DOHH2 (cell line): Measurements from ENCODE around the gene XIST.
"Not testable (repeated sequence)": the region's sequence is repeated elsewhere in the genome, so short reads cannot be mapped to it uniquely, and the experiment has no call there.

Experiments
- H3F3A ChIP-seq: fragments of 200-600 bp; sonication (generic), shearing (Covaris generic); 2 replicates; pipeline ENCODE4 v1.6.0; 2016; ENCODE audit warnings: antibody characterized with exemption, mild to moderate bottlenecking; ENCODE audit not compliant: control insufficient read depth, insufficient read depth
- H3K27ac ChIP-seq: fragments of 200-600 bp; sonication (generic); 2 replicates; pipeline ENCODE4 v1.5.1; 2014; ENCODE audit warnings: low read depth, mild to moderate bottlenecking, low read length, moderate library complexity
- H3K27me3 ChIP-seq: fragments of 200-600 bp; sonication (generic); 2 replicates; pipeline ENCODE4 v1.6.1; 2014; ENCODE audit warnings: mild to moderate bottlenecking, low read length, mixed read lengths; ENCODE audit not compliant: control insufficient read depth
- H3K36me3 ChIP-seq: fragments of 200-600 bp; sonication (generic); 2 replicates; pipeline ENCODE4 v1.6.1; 2014; ENCODE audit warnings: mild to moderate bottlenecking, low read length, moderate library complexity, mixed read lengths; ENCODE audit not compliant: control insufficient read depth
- H3K4me1 ChIP-seq: fragments of 200-600 bp; sonication (generic); 2 replicates; pipeline ENCODE4 v1.6.1; 2014; ENCODE audit warnings: mild to moderate bottlenecking, low read length, mixed read lengths; ENCODE audit not compliant: control insufficient read depth
- H3K4me2 ChIP-seq: fragments of 200-600 bp; sonication (generic); 2 replicates; pipeline ENCODE4 v1.6.0; 2014; ENCODE audit warnings: mild to moderate bottlenecking, low read length, moderate library complexity
- H3K4me3 ChIP-seq: fragments of 200-600 bp; sonication (generic); 2 replicates; pipeline ENCODE4 v1.5.1; 2014; ENCODE audit warnings: mild to moderate bottlenecking, low read length, mixed read lengths
- H3K79me2 ChIP-seq: fragments of 200-600 bp; sonication (generic); 2 replicates; pipeline ENCODE4 v1.6.1; 2014; ENCODE audit warnings: mild to moderate bottlenecking, low read length, mixed read lengths; ENCODE audit not compliant: control insufficient read depth
- H3K9me2 ChIP-seq: fragments of 200-600 bp; sonication (generic); replicated peaks from 2 replicates; pipeline ENCODE4 v1.6.1; 2014; ENCODE audit warnings: mild to moderate bottlenecking, low read length, mixed read lengths; ENCODE audit not compliant: control insufficient read depth
- H3K9me3 ChIP-seq: fragments of 200-600 bp; sonication (generic); 2 replicates; pipeline ENCODE4 v1.6.1; 2014; ENCODE audit warnings: antibody characterized with exemption, low read length, mixed read lengths; ENCODE audit not compliant: control insufficient read depth, insufficient read depth
- H4K20me1 ChIP-seq: fragments of 200-600 bp; sonication (generic); 2 replicates; pipeline ENCODE4 v1.6.0; 2014; ENCODE audit warnings: low read depth, mild to moderate bottlenecking, antibody characterized with exemption, low read length, moderate library complexity; ENCODE audit not compliant: control insufficient read depth, insufficient read depth
- EZH2phosphoT487 ChIP-seq: fragments of 200-600 bp; sonication (generic); IDR thresholded peaks from 2 replicates; pipeline ENCODE4 v1.6.1; 2017; ENCODE audit warnings: borderline replicate concordance, mild to moderate bottlenecking, antibody characterized with exemption, low read length, moderate library complexity, mixed read lengths
- TF ChIP-seq, protein P1 (sequence below): fragments of 200-600 bp; sonication (generic); IDR thresholded peaks from one replicate; pipeline ENCODE4 v1.5.1; 2014; ENCODE audit warnings: antibody characterized with exemption, mild to moderate bottlenecking, low read depth, low read length; ENCODE audit not compliant: poor library complexity, severe bottlenecking

The XIST gene

DNA sequence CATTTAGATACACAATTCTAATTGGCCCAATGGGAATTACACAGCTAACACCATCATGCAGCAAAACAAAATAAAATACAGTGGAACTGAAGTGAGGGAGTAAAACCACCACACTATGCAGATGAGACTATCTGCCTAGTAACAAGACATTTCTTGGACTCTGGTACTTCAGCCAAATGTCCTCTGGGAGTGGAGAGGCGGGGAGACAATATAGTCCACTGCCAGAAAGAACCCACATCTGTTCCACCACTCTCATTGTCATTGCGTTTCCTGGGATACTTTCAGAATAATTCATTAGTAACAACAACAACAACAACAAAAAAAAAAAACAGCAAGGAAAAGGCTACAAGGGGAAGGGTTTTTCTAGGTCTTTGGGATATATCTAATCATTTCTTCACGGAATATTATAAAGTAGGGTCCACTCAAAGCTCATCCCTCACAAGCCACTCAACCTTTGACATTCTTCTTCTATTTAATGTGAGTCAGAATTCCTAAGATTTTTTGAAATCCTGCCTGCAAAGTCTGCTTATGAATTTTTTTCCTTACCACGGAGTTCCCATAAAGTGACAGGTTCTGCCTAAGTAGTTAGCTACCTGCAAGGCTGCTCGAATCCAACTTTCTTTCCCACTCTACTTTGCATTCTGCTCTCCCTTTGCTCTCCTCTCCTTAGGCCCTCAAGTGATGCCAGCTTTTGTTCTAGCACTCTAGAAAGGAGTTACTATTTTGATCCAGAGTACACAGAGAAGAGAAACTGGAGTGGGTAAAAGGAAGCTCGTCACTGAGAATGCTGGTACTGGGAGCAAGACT is 34.9 kb downstream of the XIST start:
- Histone ChIP-seq H4K20me1 (no peaks in the 10 kb centered on the region), H3K9me2 (no peaks in the 10 kb centered on the region), H3K4me2 (no peak overlapping the region), H3K9me3 (no peaks in the 10 kb centered on the region), H3K27me3 (no peaks in the 10 kb centered on the region), H3K27ac (no peak overlapping the region), H3K36me3 (no peaks in the 10 kb centered on the region), H3K4me3 (no peak overlapping the region), H3K4me1 (no peaks in the 10 kb centered on the region), H3K79me2 (no peaks in the 10 kb centered on the region), H3F3A (no peaks in the 10 kb centered on the region)
- TF ChIP-seq EZH2phosphoT487, result no peak
- TF ChIP-seq, protein P1, sequence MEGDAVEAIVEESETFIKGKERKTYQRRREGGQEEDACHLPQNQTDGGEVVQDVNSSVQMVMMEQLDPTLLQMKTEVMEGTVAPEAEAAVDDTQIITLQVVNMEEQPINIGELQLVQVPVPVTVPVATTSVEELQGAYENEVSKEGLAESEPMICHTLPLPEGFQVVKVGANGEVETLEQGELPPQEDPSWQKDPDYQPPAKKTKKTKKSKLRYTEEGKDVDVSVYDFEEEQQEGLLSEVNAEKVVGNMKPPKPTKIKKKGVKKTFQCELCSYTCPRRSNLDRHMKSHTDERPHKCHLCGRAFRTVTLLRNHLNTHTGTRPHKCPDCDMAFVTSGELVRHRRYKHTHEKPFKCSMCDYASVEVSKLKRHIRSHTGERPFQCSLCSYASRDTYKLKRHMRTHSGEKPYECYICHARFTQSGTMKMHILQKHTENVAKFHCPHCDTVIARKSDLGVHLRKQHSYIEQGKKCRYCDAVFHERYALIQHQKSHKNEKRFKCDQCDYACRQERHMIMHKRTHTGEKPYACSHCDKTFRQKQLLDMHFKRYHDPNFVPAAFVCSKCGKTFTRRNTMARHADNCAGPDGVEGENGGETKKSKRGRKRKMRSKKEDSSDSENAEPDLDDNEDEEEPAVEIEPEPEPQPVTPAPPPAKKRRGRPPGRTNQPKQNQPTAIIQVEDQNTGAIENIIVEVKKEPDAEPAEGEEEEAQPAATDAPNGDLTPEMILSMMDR, result no peak

DNA sequence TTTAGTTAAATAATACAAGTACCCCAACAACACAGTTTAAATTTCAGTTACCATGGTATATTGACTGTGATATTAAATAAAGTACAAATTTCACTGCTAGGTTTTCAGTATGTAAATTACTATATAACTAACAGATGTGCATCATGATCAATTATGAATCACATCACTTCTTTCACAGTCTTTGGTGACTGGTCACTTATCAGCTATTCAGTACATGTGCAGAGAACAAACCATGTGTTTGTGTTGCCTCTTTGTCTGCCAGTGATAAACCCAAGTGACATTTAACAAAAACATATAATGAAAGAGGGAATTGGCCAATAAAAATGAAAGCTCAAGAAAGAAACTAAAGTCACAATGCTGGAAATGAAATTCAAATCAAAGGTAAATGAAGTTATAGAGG is 40.3 kb downstream of the XIST start:
- Histone ChIP-seq H3K9me2 (no peaks in the 10 kb centered on the region), H3K27ac (no peak overlapping the region), H3K4me3 (no peak overlapping the region), H3K4me1 (no peaks in the 10 kb centered on the region), H3K4me2 (no peak overlapping the region), H3K36me3 (no peaks in the 10 kb centered on the region), H3F3A (no peaks in the 10 kb centered on the region), H4K20me1 (no peaks in the 10 kb centered on the region), H3K79me2 (no peaks in the 10 kb centered on the region), H3K27me3 (no peaks in the 10 kb centered on the region), H3K9me3 (no peaks in the 10 kb centered on the region)
- TF ChIP-seq EZH2phosphoT487, result no peak
- TF ChIP-seq, protein P1, result no peak

DNA sequence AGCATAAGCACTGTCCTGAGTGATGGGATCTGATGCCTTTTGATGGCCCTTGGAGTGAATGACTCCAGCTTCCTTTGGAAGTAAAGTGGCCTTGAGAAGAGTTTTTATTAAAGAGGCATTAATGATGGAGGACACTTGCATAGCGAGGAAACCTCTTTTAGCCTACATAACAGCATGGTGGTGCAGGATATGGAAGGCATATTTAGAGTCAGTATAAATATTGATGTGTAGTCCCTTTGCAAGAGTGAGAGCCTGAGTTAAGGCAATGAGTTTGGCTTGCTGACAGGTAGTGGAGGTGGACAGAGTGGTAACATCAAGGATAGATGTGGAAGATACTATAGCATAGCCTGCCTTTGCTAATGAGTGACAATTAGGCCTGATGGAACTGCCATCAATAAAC is 48.4 kb downstream of the XIST start:
- H3K4me1 ChIP-seq, H4K20me1 ChIP-seq, H3K27me3 ChIP-seq, H3K27ac ChIP-seq, H3K4me2 ChIP-seq, H3K36me3 ChIP-seq, H3K79me2 ChIP-seq, H3K9me3 ChIP-seq, H3F3A ChIP-seq, H3K9me2 ChIP-seq, H3K4me3 ChIP-seq: not testable (repeated sequence)

DNA sequence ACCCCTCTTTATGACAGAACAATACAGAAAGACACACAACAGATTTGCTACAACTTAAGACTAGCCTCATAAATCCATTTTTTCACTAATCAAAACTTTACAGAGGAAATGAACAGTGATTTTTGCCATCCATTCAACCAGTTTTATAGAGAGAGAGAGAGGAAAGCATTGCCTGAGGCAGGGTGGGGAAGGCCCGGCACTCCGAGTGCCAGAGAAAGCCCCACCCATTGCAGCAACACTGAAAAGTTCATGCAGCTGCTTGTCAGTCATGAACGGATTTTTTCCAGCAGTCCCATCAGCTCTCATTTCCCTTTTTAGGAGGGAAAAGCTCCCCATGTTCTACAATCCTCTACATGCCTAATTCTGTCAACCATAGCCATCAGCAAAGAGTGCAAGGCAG is 52.6 kb downstream of the XIST start:
- no peaks in the 10 kb centered on the region for H3K4me1 ChIP-seq
- no peak overlapping the region for H3K4me3 ChIP-seq
- no peaks in the 10 kb centered on the region for H3K27me3 ChIP-seq
- no peaks in the 10 kb centered on the region for H3F3A ChIP-seq
- no peak overlapping the region for H3K27ac ChIP-seq
- TF ChIP-seq, protein P1, result no peak
- TF ChIP-seq EZH2phosphoT487, result no peak
- H3K79me2 ChIP-seq, result no peaks in the 10 kb centered on the region
- H3K36me3 ChIP-seq, result no peaks in the 10 kb centered on the region
- no peaks in the 10 kb centered on the region for H3K9me2 ChIP-seq
- H4K20me1 ChIP-seq, result no peaks in the 10 kb centered on the region
- no peaks in the 10 kb centered on the region for H3K9me3 ChIP-seq
- H3K4me2 ChIP-seq, result no peak overlapping the region

DNA sequence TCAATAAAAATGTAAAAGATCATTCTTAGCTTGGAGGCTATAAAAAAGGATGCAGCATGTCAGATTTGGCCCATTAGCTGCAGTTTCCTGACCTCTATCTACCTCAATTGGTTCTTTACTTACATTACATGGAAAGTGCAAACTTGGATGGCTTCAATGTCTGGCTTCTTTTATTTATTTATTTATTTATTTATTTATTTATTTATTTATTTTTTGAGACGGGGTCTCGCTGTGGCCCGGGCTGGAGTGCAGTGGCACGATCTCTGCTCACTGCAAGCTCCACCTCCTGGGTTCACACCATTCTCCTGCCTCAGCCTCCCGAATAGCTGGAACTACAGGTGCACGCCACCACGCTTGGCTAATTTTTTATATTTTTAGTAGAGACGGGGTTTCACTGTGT is 60.0 kb downstream of the XIST start:
- not testable (repeated sequence) for H3F3A ChIP-seq, H3K79me2 ChIP-seq, H3K4me1 ChIP-seq, H3K27ac ChIP-seq, H3K4me2 ChIP-seq, H3K9me2 ChIP-seq, H3K27me3 ChIP-seq, H3K36me3 ChIP-seq, H3K4me3 ChIP-seq, H3K9me3 ChIP-seq, H4K20me1 ChIP-seq
